Measurements from ENCODE around the gene OR5K4. TPM values are rescaled to one million over a fixed set of nuclear protein-coding genes. Genes with fewer than 3 reads are reported as not detected.

OR5K4 gene
- total RNA-seq, 4 donors from 2014 or later = not detected

DNA sequence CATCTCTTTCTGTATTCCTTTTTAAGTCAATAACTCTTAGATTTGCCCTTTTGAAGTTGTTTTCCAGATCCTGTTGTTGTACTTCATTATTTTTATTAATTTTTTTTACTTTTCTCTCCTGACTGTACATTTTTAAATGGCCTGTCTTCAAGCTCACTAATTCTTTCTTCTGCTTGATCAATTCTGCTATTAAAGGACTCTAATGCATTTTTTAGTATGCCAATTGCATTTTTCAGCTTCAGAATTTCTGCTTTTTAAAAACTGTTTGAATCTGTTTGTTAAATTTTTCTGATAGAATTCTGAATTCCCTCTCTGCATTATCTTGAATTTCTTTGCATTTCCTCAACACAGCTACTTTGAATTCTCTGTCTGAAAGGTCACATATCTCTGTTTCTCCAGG lies 5.6 kb downstream of the OR5K4 start:
- no peak overlapping the region for H3K4me3 ChIP-seq
- intact Hi-C loops (cut with DNase I; ENCODE audit: low total_unique reads) = no loop called here
- H3K4me1 ChIP-seq = no peaks in the 10 kb centered on the region
- H3K27me3 ChIP-seq = no peaks in the 10 kb centered on the region
- H3K27ac ChIP-seq = no peak overlapping the region
- TF ChIP-seq, protein P1, sequence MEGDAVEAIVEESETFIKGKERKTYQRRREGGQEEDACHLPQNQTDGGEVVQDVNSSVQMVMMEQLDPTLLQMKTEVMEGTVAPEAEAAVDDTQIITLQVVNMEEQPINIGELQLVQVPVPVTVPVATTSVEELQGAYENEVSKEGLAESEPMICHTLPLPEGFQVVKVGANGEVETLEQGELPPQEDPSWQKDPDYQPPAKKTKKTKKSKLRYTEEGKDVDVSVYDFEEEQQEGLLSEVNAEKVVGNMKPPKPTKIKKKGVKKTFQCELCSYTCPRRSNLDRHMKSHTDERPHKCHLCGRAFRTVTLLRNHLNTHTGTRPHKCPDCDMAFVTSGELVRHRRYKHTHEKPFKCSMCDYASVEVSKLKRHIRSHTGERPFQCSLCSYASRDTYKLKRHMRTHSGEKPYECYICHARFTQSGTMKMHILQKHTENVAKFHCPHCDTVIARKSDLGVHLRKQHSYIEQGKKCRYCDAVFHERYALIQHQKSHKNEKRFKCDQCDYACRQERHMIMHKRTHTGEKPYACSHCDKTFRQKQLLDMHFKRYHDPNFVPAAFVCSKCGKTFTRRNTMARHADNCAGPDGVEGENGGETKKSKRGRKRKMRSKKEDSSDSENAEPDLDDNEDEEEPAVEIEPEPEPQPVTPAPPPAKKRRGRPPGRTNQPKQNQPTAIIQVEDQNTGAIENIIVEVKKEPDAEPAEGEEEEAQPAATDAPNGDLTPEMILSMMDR (IDR thresholded peaks at IDR 0.05) = no peak
- no peak for TF ChIP-seq POLR2A (IDR thresholded peaks at IDR 0.05)
- H3K36me3 ChIP-seq = no peaks in the 10 kb centered on the region
- no peaks in the 10 kb centered on the region for H3K9me3 ChIP-seq
- no peak for DNase-seq

DNA sequence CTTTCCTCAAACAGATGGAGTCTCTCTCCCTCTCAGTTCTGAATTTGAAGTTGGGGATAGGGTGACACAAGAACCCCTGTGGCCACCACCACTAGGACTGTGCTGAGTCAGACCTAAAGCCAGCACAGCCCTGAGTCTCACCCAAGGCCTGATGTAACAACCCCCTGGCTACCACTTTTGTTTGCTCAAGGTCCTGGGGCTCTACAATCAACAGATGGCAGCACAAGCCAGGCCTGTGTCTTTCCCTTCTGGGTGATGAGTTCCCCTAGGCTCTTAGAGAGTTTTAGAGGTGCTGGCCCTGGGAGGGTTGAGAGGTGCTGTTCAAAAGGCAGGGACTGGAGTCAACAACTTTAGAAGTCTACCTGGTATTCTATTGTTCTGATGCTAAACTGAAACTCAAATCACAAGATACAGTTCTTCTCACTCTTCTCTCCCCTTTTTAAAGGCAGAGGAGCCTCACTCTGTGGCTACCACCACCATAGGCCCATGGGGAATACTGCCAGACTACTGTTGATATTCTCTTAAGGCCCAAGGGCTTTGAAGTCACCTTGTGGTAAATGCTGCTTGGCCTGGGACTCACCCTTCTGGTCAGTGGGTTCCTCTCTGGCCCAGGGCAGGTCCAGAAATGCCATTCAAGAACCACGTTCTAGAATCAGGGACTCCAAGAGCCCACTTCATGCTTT lies 6.5 kb downstream of the OR5K4 start:
- H3K4me1 ChIP-seq = no peaks in the 10 kb centered on the region
- DNase-seq = no peak
- TF ChIP-seq POLR2A (IDR thresholded peaks at IDR 0.05) = no peak
- TF ChIP-seq, protein P1 (IDR thresholded peaks at IDR 0.05) = no peak
- intact Hi-C loops (cut with DNase I; ENCODE audit: low total_unique reads) = no loop called here
- H3K36me3 ChIP-seq = no peaks in the 10 kb centered on the region
- no peak overlapping the region for H3K4me3 ChIP-seq
- H3K27ac ChIP-seq = no peak overlapping the region
- H3K27me3 ChIP-seq = no peaks in the 10 kb centered on the region
- no peaks in the 10 kb centered on the region for H3K9me3 ChIP-seq

DNA sequence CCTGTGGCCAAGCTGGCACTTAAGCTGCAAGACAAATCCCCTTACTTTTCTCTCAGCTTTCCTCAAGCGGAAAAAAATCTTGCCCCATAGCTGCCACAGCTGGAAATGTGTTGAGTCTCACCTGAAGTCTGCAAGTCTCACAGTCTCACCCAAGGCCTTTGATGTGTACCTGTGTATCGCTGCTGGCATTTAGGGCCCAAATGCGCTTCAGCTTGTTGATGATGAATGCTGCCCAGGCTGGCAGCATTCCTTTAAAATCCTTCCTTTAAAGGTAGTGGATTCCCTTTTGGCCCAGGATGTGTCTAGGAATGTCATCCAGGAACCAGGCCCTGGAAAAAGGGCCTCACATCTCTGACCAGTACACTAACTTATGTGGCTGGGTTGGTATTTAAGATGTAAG lies 7.0 kb downstream of the OR5K4 start:
- TF ChIP-seq, protein P1 (IDR thresholded peaks at IDR 0.05) = no peak
- TF ChIP-seq POLR2A (IDR thresholded peaks at IDR 0.05) = no peak
- no peaks in the 10 kb centered on the region for H3K27me3 ChIP-seq
- no peaks in the 10 kb centered on the region for H3K4me1 ChIP-seq
- no peaks in the 10 kb centered on the region for H3K9me3 ChIP-seq
- H3K27ac ChIP-seq = no peak overlapping the region
- intact Hi-C loops (cut with DNase I; ENCODE audit: low total_unique reads) = no loop called here
- H3K4me3 ChIP-seq = no peak overlapping the region
- DNase-seq = no peak
- no peaks in the 10 kb centered on the region for H3K36me3 ChIP-seq

DNA sequence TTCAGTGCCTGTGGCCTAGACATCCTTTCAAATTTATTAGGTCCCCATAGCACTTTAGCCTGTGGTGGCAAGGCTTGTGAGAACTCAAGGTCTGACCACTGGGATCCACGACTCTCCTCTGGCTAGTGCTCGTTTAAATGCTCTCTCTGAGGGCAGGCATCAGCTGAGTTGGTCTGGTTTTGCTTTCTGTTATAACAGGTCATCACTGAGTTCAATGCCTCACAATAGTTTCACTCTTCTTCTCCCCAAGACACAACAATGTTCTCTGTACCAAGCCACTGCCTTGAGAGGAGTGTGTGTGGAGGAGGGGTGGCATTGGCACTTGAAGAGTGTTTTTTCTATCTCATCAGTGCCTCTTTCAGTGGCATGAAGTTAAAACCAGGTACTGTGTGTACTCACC lies 7.6 kb downstream of the OR5K4 start:
- no peaks in the 10 kb centered on the region for H3K27me3 ChIP-seq
- intact Hi-C loops (cut with DNase I; ENCODE audit: low total_unique reads) = no loop called here
- DNase-seq = no peak
- H3K9me3 ChIP-seq = no peaks in the 10 kb centered on the region
- no peak overlapping the region for H3K4me3 ChIP-seq
- H3K4me1 ChIP-seq = no peaks in the 10 kb centered on the region
- TF ChIP-seq POLR2A (IDR thresholded peaks at IDR 0.05) = no peak
- TF ChIP-seq, protein P1 (IDR thresholded peaks at IDR 0.05) = no peak
- H3K36me3 ChIP-seq = no peaks in the 10 kb centered on the region
- H3K27ac ChIP-seq = no peak overlapping the region

GRCh38 chr3:98367464-98368246 lies 14.0 kb downstream of the OR5K4 start:
- no peaks in the 10 kb centered on the region for H3K9me3 ChIP-seq
- TF ChIP-seq POLR2A (IDR thresholded peaks at IDR 0.05) = no peak
- TF ChIP-seq, protein P1 (IDR thresholded peaks at IDR 0.05) = no peak
- H3K27ac ChIP-seq = no peak overlapping the region
- no peaks in the 10 kb centered on the region for H3K36me3 ChIP-seq
- no peaks in the 10 kb centered on the region for H3K4me1 ChIP-seq
- intact Hi-C loops (cut with DNase I; ENCODE audit: low total_unique reads) = no loop called here
- no peaks in the 10 kb centered on the region for H3K27me3 ChIP-seq
- H3K4me3 ChIP-seq = no peak overlapping the region
- DNase-seq = no peak
